ENCODE data around the gene TAF10. TPM values are rescaled to one million over a fixed set of nuclear protein-coding genes. Genes with fewer than 3 reads are reported as not detected.

Gene TAF10
- total RNA-seq, 1 experiment from 2014 or later: 68.1 TPM

DNA sequence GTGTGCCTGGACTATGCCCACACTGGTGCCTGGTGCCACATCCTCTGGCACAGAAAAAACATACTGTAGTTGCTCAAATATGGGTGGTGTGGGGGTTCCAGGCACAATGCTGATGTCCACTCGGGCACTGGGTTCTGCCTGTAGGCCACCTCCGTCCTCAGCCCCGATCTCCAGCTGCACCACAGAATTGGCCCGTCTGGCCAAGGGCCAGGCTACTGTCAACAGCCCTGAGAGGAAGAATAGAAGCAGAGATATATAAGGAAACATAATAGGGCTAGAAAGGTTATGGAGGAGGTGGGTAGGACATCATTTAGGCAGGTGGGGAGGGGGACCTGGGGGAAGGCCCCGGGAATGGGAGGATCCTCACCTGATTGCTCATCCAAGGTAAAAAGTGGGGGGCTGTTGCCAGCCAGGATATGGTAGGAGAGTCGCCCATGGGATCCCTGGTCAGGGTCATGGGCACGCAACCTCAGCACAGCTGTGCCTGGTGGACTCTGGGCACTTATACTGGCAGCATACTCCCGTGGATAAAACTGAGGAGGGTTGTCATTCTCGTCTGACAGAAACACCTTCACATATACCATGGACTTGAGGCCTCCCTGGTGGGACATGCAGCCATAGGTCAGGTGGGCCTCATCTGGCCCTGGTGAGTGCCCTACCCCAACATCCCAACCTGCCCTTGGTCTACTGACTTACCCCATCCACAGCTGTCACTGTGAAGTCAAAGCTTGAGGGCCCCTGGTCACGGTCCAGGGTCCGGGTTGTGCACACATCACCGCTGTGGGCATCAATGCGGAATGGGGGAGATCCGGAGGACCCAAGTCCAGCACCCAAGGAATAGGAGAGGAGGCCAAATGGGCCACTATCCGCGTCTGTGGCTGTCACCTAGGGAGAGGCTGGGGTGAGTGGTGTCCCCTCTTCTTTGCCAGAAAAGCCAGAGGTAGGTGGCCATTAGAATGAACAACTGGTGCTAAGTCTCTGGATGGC is 21.7 kb upstream of the TAF10 start:
- Histone ChIP-seq H3K4me3 (no peak overlapping the region), H3K36me3 (no peaks in the 10 kb centered on the region; the same call in 1 of the 2 replicates), H3K9me3 (replicated peaks) (no peaks in the 10 kb centered on the region), H3K27ac (no peak overlapping the region), H3K27me3 (no peaks in the 10 kb centered on the region), H3K4me1 (peaks cover 8% of the 10 kb centered on the region; the same call in 1 of the 2 replicates)
- DNase-seq: no peak

DNA sequence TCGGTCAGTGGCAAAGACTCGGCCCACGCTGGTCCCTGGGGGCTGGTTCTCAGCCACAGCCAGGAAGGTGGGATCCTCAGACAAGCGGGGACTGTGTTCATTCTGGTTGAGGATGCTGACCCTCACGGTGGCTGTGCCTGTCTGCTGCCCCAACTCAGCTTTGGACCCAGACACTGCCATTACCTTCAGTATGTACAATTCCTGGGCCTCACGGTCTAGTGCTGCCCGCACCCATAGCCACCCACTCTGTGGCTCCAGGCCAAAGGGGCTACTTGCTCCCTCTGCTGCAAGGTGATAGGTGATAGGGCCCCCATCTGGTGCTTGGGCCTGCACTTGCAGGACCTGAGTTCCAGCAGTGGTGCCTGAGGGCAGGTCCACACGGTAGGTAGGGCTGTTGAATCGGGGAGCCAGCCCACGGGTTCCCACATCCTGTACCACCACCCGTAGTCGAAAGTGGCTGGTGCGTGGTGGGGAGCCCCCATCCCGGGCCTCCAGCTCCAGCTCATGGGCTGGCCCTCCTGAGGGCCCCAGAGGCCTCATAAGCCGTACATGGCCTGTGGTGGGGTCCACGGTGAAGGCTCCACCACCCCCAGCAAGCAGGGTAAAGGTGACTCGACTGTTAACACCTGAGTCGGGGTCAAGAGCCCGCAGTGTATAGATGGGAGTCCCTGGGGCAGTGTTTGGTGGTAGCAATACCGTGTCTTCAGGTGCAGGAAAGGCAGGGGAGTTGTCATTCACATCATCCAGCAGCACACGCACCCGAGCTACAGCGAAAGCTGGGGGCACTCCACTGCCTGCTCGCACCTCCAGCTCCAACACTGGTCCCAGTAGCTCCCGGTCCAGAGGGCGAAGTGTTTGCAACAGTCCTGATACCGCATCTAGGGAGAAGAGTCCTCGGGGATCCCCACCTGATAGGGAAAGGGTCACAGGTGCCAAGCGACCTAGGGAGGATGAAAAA is 20.4 kb upstream of the TAF10 start:
- Histone ChIP-seq H3K9me3 (replicated peaks) (no peaks in the 10 kb centered on the region), H3K36me3 (no peaks in the 10 kb centered on the region; the same call in 1 of the 2 replicates)

DNA sequence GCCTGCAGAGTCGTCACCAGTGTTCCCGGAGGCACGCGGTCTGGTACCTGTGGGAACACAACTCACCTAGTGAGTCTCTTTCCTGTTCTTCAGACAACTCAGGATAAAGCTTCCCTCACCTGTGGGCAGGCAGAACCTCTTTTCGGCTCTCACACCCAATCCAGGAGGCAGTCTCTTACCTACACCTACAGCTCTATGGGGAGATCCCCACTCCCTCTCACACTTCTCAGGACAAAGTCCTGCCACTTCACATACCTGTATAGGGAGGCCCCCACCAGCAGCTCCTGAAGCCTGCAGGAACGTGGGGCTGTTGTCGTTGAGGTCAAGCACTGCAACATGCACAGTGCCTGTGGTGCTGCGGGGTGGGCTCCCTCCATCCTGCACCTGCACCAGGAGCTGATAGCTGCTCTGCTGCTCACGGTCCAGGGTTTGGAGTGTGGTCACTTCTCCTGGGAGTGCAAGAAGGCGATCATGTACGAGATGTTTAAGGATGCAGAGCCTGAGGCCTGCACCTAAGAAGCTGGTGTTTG is 19.4 kb upstream of the TAF10 start:
- Histone ChIP-seq H3K27ac (no peak overlapping the region), H3K36me3 (no peaks in the 10 kb centered on the region; the same call in 1 of the 2 replicates), H3K4me1 (peaks cover 8% of the 10 kb centered on the region; the same call in 1 of the 2 replicates), H3K4me3 (no peak overlapping the region), H3K9me3 (replicated peaks) (no peaks in the 10 kb centered on the region), H3K27me3 (no peaks in the 10 kb centered on the region)
- DNase-seq: no peak

More for the DNA sequence above, 20.4 kb upstream of the TAF10 start:
- H3K4me3 ChIP-seq: no peak overlapping the region
- peaks cover 8% of the 10 kb centered on the region; the same call in 1 of the 2 replicates for H3K4me1 ChIP-seq
- no peak for DNase-seq
- no peaks in the 10 kb centered on the region for H3K27me3 ChIP-seq
- H3K27ac ChIP-seq: no peak overlapping the region

DNA sequence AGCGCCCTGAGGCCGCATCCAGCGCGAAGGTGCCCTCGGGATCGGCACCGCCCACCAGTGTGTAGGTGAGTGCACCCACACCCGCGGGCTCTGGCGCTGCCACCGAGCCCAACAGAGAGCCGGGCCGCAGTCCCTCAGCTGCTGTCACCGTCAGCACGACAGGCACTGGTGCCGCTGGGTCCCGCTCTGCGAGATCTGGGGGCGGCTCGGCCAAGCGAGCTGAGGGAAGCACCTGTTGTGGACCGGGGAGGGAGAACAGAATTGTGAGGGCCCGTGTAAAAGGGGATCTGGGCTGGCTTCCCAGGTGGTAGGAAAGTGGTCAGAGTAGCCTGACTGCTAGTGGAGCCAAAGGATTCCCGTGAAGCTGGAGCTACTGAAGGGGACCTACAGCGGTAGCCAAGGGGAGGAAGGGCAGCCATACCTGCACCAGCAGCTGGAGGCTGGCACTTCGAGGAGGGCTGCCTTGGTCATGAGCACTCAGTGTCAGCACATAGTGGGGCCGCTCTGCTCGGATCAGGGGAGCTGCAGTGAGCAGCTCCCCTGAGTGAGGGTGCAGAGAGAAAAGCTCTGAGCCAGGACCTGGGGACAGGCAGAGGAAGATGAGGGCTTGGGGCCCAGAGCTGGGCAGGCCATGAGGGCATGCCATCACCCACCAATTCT is 18.7 kb upstream of the TAF10 start:
- Histone ChIP-seq H3K27ac (no peak overlapping the region), H3K27me3 (no peaks in the 10 kb centered on the region), H3K4me1 (peaks cover 7% of the 10 kb centered on the region; the same call in 1 of the 2 replicates), H3K4me3 (no peak overlapping the region), H3K36me3 (no peaks in the 10 kb centered on the region; the same call in 1 of the 2 replicates), H3K9me3 (replicated peaks) (no peaks in the 10 kb centered on the region)
- DNase-seq: no peak

DNA sequence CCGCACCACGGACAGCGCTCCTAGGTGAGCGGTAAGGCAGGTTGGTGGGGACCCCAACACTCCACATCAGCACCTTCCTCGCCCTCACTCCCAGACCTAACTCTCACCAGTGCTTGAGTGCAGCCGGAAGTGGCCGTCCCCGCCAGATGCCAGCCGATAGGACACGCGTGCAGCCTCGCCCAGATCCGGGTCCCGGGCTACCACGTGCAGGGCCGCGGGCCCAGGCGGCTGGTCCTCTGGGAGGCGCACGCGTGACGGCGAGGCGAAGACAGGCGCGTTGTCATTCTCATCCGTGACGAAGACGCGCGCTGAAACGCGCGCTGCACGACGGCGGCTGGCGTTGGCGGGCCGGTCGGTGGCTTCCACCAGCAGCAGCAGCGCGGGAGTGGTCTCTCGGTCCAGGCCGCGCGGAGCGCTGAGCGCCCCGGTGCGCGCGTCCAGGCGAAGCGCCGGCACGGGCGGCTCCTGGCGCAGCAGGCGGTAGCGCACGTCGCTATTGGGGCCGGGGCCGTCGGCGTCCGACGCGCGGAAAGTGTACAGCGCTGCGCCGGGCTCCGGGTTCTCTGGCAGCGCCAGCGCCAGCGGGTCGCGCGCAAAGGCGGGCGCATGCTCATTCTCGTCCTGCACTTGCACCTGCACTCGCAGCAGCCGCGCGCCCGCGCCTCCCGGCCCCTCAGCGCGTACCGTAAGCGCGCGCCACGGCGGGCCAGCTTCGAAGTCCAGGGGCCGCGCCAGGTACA is 18.0 kb upstream of the TAF10 start:
- Histone ChIP-seq H3K4me1 (peaks cover under 1% of the 10 kb centered on the region; the same call in 1 of the 2 replicates), H3K36me3 (no peaks in the 10 kb centered on the region), H3K27ac (no peak overlapping the region), H3K4me3 (no peak overlapping the region), H3K27me3 (no peaks in the 10 kb centered on the region), H3K9me3 (replicated peaks) (no peaks in the 10 kb centered on the region)
- no peak for DNase-seq

DNA sequence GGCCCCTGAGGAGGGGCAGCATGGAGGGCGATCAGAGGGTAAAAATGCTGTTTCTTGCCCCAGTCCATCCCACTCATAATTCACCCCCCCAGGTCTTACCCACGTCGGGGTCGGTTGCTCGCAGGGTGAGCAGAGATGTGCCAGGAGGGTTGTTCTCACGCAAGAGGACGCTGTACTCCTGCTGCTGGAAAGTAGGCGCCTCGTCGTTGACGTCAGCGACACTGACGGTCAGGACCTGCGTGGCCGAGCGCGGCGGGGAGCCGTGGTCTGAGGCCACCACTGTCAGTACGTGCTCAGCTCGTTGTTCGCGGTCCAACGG is 17.5 kb upstream of the TAF10 start:
- H3K27ac ChIP-seq: no peak overlapping the region
- H3K27me3 ChIP-seq: no peaks in the 10 kb centered on the region
- H3K4me1 ChIP-seq: no peaks in the 10 kb centered on the region
- no peak for DNase-seq
- H3K4me3 ChIP-seq: no peak overlapping the region
- no peaks in the 10 kb centered on the region for H3K36me3 ChIP-seq
- H3K9me3 ChIP-seq (replicated peaks): no peaks in the 10 kb centered on the region

DNA sequence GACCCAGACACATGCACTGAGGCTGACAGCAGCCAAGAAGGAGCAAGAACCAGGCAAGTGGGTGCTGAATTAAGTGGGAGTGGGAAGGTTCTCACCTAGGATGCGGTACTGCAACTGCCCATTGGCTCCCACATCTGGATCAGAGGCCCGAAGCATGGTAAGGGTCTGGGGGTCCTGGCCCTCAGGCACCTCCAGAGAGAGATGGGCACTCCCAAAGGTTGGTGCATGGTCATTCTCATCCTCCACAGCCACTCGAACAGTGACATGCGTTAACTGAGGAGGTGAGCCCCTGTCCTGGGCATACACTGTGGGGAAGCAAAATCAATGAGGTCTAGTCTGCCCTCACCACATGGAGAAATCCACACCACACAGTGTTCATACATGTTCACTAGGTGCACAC is 16.5 kb upstream of the TAF10 start:
- Histone ChIP-seq H3K9me3 (replicated peaks) (no peaks in the 10 kb centered on the region), H3K4me1 (no peaks in the 10 kb centered on the region), H3K4me3 (no peak overlapping the region), H3K27ac (no peak overlapping the region), H3K27me3 (no peaks in the 10 kb centered on the region), H3K36me3 (no peaks in the 10 kb centered on the region)
- DNase-seq: no peak

DNA sequence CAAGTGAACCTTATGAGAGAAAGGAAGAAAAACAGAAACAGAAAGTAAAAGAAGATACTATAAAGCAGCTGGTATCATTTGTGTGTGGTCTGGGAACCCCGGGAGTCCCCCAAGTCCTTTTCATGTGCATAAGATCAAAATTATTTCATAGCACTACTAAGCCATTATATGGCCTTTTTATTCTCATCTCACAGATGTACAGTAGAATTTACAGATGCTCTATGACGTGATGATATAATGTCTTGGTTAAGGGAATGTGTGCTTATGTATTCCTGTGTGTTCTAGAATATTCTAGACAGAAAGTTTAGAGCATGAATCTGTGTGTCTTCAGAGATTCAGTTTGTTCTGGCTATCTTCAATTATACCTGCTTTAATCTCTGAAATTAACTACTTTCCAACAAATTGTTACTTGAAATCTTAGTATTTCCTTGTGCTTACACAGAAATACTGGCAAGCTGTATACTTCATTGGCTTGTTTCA is 15.8 kb upstream of the TAF10 start:
- no peaks in the 10 kb centered on the region for H3K9me3 ChIP-seq (replicated peaks)
- no peak overlapping the region for H3K27ac ChIP-seq
- no peaks in the 10 kb centered on the region for H3K27me3 ChIP-seq
- H3K4me1 ChIP-seq: no peaks in the 10 kb centered on the region
- H3K36me3 ChIP-seq: no peaks in the 10 kb centered on the region
- no peak overlapping the region for H3K4me3 ChIP-seq
- no peak for DNase-seq

DNA sequence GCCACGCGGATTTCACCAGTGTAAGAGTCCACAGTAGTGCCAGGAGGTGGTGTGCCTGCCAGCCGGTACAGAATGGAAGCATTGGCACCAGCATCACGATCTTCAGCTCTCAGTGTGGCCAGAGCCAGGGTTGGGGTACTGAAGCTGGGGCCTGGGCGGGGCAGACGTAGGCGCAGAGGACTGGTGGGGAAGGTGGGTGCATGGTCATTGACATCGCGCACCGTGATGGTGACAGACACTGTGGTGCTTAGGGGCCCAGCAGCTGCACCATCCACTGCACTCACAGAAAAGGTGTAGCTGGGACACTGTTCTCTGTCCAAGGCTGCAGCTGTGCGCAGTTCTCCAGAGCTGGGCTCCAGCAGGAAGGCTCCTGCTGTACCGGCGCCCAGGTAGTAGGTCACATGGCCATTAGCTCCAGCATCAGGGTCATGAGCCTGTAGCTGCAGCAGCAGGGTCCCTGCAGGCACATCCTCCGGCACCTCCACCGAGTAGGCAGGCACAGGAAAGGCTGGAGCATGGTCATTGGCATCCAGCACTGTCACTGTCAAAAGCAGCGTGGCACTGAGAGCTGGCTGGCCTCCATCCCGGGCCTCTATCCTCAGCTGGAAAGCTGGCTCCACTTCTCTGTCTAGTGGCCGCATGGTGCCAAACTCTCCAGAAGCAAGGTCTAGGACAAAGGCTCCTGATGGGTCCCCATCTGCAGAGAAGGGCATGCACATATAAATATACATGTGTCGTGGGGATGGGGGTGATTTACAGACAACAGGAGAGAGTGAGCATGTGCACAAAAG is 15.2 kb upstream of the TAF10 start:
- Histone ChIP-seq H3K27ac (no peak overlapping the region), H3K4me3 (no peak overlapping the region), H3K27me3 (no peaks in the 10 kb centered on the region), H3K36me3 (no peaks in the 10 kb centered on the region), H3K9me3 (replicated peaks) (no peaks in the 10 kb centered on the region), H3K4me1 (no peaks in the 10 kb centered on the region)
- no peak for DNase-seq

DNA sequence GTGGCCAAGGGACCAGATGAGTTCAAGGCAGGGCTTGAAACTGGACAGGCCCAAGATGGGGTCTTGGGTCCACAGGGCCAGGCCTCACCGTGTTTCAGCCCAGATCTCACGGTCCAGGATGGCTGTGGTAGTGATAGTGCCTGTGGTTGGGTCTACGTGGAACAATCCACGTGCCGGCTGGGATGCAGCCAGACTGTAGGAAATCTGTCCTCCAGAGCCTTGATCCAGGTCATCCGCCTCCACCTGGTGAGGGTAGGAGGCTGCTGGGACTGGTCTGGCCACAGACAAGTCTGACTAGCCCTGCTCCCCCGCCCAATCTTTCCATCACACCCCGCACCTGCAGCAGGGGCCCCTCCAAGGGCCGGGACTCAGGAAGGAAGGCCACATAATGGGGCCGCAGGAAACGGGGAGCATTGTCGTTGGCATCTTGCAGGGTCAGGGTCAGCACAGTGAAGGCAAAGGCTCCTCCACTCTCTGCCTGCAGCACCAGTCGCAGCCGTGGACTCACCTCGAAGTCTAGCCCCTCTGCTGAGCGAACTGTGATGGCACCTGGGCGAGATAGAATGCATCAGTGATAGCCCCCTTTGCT is 13.9 kb upstream of the TAF10 start:
- no peaks in the 10 kb centered on the region for H3K36me3 ChIP-seq
- H3K27me3 ChIP-seq: no peaks in the 10 kb centered on the region
- no peaks in the 10 kb centered on the region for H3K4me1 ChIP-seq
- H3K9me3 ChIP-seq (replicated peaks): no peaks in the 10 kb centered on the region
- DNase-seq: no peak
- H3K27ac ChIP-seq: no peak overlapping the region
- no peak overlapping the region for H3K4me3 ChIP-seq

DNA sequence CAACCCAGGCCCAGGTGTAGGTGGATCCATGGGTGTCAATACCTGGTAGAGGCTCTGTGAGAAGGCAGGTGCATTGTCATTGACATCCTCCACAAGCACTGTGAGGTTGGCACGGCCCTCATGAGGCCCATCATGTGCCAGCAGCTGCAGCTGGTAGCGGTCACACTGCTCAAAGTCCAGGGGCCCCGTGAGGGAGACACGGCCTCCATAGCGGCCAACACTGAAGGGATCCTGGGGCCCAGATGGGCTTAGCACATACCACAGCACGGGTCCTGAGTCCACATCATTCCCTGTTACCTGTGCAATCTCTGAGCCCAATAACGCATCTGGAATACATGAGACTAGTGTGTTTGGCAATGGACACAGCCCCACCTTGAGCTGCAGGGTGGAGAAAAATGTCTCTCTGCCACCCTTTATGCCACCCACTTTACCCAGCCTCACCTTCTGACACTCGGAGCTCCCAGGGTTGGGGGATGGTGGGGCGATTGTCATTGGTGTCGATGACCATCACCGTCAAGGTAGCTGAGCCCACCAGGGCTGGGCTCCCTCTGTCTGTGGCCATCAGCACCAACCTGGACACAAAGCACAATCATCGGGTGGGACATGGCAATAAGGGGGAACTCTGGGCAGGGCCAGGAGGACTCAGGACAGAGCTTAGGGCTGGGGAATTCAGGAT is 13.3 kb upstream of the TAF10 start:
- H3K27ac ChIP-seq: no peak overlapping the region
- no peak for DNase-seq
- H3K4me1 ChIP-seq: no peaks in the 10 kb centered on the region
- no peaks in the 10 kb centered on the region for H3K9me3 ChIP-seq (replicated peaks)
- H3K27me3 ChIP-seq: no peaks in the 10 kb centered on the region
- H3K36me3 ChIP-seq: no peaks in the 10 kb centered on the region
- no peak overlapping the region for H3K4me3 ChIP-seq
